Stimulated activated CD4-positive, alpha-beta T cell treated with anti-CD3 and anti-CD28 coated beads, Interleukin-2, amount 100 ng/mL, for 4 hours (primary cell): Measurements from ENCODE around the gene NOS1AP.

ENCODE experiments used
- DNase-seq: peaks from one replicate; pipeline ENCODE4 v3.0.0-alpha.2; 2020; ENCODE audit warnings: low read depth

Gene NOS1AP

GRCh38 chr1:162386292-162387225, 317.1 kb downstream of the NOS1AP start:
- DNase-seq = no peak

- no peak for DNase-seq
Measured at GRCh38 chr1:162387226-162388082, 318.0 kb downstream of the NOS1AP start.

GRCh38 chr1:162388083-162388594, 318.6 kb downstream of the NOS1AP start:
- DNase-seq = no peak

GRCh38 chr1:162388615-162389014, 319.1 kb downstream of the NOS1AP start:
- no peak for DNase-seq

GRCh38 chr1:162389021-162389818, 319.7 kb downstream of the NOS1AP start:
- DNase-seq = no peak

- DNase-seq = no peak
Measured at GRCh38 chr1:162389971-162390370, 320.5 kb downstream of the NOS1AP start.

- no peak for DNase-seq
Measured at GRCh38 chr1:162390396-162391185, 321.1 kb downstream of the NOS1AP start.

GRCh38 chr1:162391790-162392563, 322.5 kb downstream of the NOS1AP start:
- no peak for DNase-seq

GRCh38 chr1:162396201-162396906, 326.9 kb downstream of the NOS1AP start:
- DNase-seq = no peak

GRCh38 chr1:162397039-162397448, 327.6 kb downstream of the NOS1AP start:
- DNase-seq = no peak

- DNase-seq = no peak
Measured at GRCh38 chr1:162397943-162398560, 328.6 kb downstream of the NOS1AP start.

- DNase-seq = no peak
Measured at GRCh38 chr1:162398999-162399580, 329.6 kb downstream of the NOS1AP start.

GRCh38 chr1:162400790-162401355, 331.4 kb downstream of the NOS1AP start:
- no peak for DNase-seq

GRCh38 chr1:162404550-162405160, 335.2 kb downstream of the NOS1AP start:
- no peak for DNase-seq

- no peak for DNase-seq
Measured at GRCh38 chr1:162405800-162406199, 336.3 kb downstream of the NOS1AP start.

GRCh38 chr1:162406811-162407210, 337.3 kb downstream of the NOS1AP start:
- DNase-seq = no peak

- no peak for DNase-seq
Measured at GRCh38 chr1:162407539-162407938, 338.0 kb downstream of the NOS1AP start.

- DNase-seq = no peak
Measured at GRCh38 chr1:162412002-162412401, 342.5 kb downstream of the NOS1AP start, which contains the start of gene SH2D1B. TSS of gene SH2D1B (minus strand) at chr1:162412136. CDS start at chr1:162412016, 120 bp downstream.
